GM10847 (cell line): Measurements from ENCODE around the gene PDP2.

Source experiments
- POLR2A ChIP-seq: IDR thresholded peaks from 2 replicates; pipeline ENCODE4 v1.6.1; 2011; ENCODE audit not compliant: insufficient read length; ENCODE audit errors: extremely low read depth

The PDP2 gene

GRCh38 chr16:66872559-66872942 is 7.8 kb upstream of the PDP2 start:
- no peak for TF ChIP-seq POLR2A

- TF ChIP-seq POLR2A: no peak
These were observed 7.2 kb upstream of the PDP2 start for GRCh38 chr16:66872943-66873684.

- TF ChIP-seq POLR2A: no peak
These were observed 6.6 kb upstream of the PDP2 start for GRCh38 chr16:66873685-66874055.

- no peak for TF ChIP-seq POLR2A
These were observed 6.1 kb upstream of the PDP2 start for GRCh38 chr16:66874079-66874775.

GRCh38 chr16:66878067-66878466 is 2.2 kb upstream of the PDP2 start:
- no peak for TF ChIP-seq POLR2A

GRCh38 chr16:66881014-66881417 is 701 bp downstream of the PDP2 start:
- no peak for TF ChIP-seq POLR2A

GRCh38 chr16:66881560-66881959 is 1.2 kb downstream of the PDP2 start:
- TF ChIP-seq POLR2A: no peak

GRCh38 chr16:66881964-66882508 is 1.7 kb downstream of the PDP2 start:
- TF ChIP-seq POLR2A: no peak

GRCh38 chr16:66882702-66883101 is 2.4 kb downstream of the PDP2 start:
- TF ChIP-seq POLR2A: no peak

- TF ChIP-seq POLR2A: no peak
These were observed 5.2 kb downstream of the PDP2 start for GRCh38 chr16:66885491-66885890.

GRCh38 chr16:66886321-66886720 is 6.0 kb downstream of the PDP2 start:
- no peak for TF ChIP-seq POLR2A

GRCh38 chr16:66886914-66887313 is 6.6 kb downstream of the PDP2 start:
- TF ChIP-seq POLR2A: no peak

- TF ChIP-seq POLR2A: no peak
These were observed 8.6 kb downstream of the PDP2 start for GRCh38 chr16:66888647-66889615.

GRCh38 chr16:66889622-66890021 is 9.3 kb downstream of the PDP2 start:
- no peak for TF ChIP-seq POLR2A

GRCh38 chr16:66890799-66891198 is 10.5 kb downstream of the PDP2 start:
- TF ChIP-seq POLR2A: no peak
